ENCODE data around the gene APRT. TPM values are rescaled to one million over a fixed set of nuclear protein-coding genes. Genes with fewer than 3 reads are reported as not detected.

APRT gene
- total RNA-seq, 1 experiment from 2014 or later: 350 TPM

GRCh38 chr16:88839745-88840599 is 28.2 kb upstream of the APRT start:
- no peak overlapping the region for H3K4me2 ChIP-seq (ENCODE audit: low read length)
- H3K9me2 ChIP-seq (replicated peaks; ENCODE audit: low read length): no peaks in the 10 kb centered on the region
- H3K9me3 ChIP-seq (ENCODE audit: low read length): no peaks in the 10 kb centered on the region
- ATAC-seq (no peak), DNase-seq (no peak)
- no peak overlapping the region for H3K9ac ChIP-seq (ENCODE audit: low read length)
- TF ChIP-seq EZH2phosphoT487 (IDR thresholded peaks at IDR 0.05; ENCODE audit: borderline replicate concordance, low read length) (no peak), EZH2 (IDR thresholded peaks at IDR 0.05; ENCODE audit: low read length, unreplicated experiment) (no peak), CTCF (conservative IDR thresholded peaks at IDR 0.05; ENCODE audit: low read depth, low read length) (no peak)
- H3K4me3 ChIP-seq (ENCODE audit: low read length): no peak overlapping the region
- ChIA-PET POLR2A (ENCODE audit: unreplicated experiment) (no interaction called here), CTCF (no interaction called here)
- H3K36me3 ChIP-seq (ENCODE audit: low read depth, low read length): no peaks in the 10 kb centered on the region
- intact Hi-C loops (cut with micrococcal nuclease): no loop called here
- H2AFZ ChIP-seq (ENCODE audit: low read length): no peak overlapping the region
- H3K27ac ChIP-seq (ENCODE audit: low read length): no peak overlapping the region
- no TSS peak for BruUV-seq (replicated peaks)
- no peaks in the 10 kb centered on the region for H3K79me2 ChIP-seq (ENCODE audit: low read length)
- H3K4me1 ChIP-seq (ENCODE audit: insufficient read depth, low read length): no peaks in the 10 kb centered on the region
- no peaks in the 10 kb centered on the region for H4K20me1 ChIP-seq (ENCODE audit: low read length)
- H3K27me3 ChIP-seq (ENCODE audit: low read length): no peaks in the 10 kb centered on the region
- H3F3A ChIP-seq (ENCODE audit: low read length, unreplicated experiment): no peaks in the 10 kb centered on the region

GRCh38 chr16:88839026-88839529 is 27.4 kb upstream of the APRT start:
- H3F3A ChIP-seq (ENCODE audit: low read length, unreplicated experiment): no peaks in the 10 kb centered on the region
- no peak overlapping the region for H3K4me2 ChIP-seq (ENCODE audit: low read length)
- no peak for ATAC-seq
- DNase-seq: no peak
- no TSS peak for BruUV-seq (replicated peaks)
- TF ChIP-seq EZH2 (IDR thresholded peaks at IDR 0.05; ENCODE audit: low read length, unreplicated experiment): no peak
- no peak for TF ChIP-seq CTCF (conservative IDR thresholded peaks at IDR 0.05; ENCODE audit: low read depth, low read length)
- no peak for TF ChIP-seq EZH2phosphoT487 (IDR thresholded peaks at IDR 0.05; ENCODE audit: borderline replicate concordance, low read length)
- no peaks in the 10 kb centered on the region for H3K36me3 ChIP-seq (ENCODE audit: low read depth, low read length)
- no peak overlapping the region for H2AFZ ChIP-seq (ENCODE audit: low read length)
- ChIA-PET POLR2A (ENCODE audit: unreplicated experiment) (no interaction called here), CTCF (no interaction called here)
- no peaks in the 10 kb centered on the region for H3K27me3 ChIP-seq (ENCODE audit: low read length)
- H3K9ac ChIP-seq (ENCODE audit: low read length): no peak overlapping the region
- no peaks in the 10 kb centered on the region for H4K20me1 ChIP-seq (ENCODE audit: low read length)
- no peaks in the 10 kb centered on the region for H3K9me2 ChIP-seq (replicated peaks; ENCODE audit: low read length)
- H3K4me3 ChIP-seq (ENCODE audit: low read length): no peak overlapping the region
- intact Hi-C loops (cut with micrococcal nuclease): no loop called here
- H3K4me1 ChIP-seq (ENCODE audit: insufficient read depth, low read length): no peaks in the 10 kb centered on the region
- H3K79me2 ChIP-seq (ENCODE audit: low read length): no peaks in the 10 kb centered on the region
- no peak overlapping the region for H3K27ac ChIP-seq (ENCODE audit: low read length)
- H3K9me3 ChIP-seq (ENCODE audit: low read length): no peaks in the 10 kb centered on the region

DNA sequence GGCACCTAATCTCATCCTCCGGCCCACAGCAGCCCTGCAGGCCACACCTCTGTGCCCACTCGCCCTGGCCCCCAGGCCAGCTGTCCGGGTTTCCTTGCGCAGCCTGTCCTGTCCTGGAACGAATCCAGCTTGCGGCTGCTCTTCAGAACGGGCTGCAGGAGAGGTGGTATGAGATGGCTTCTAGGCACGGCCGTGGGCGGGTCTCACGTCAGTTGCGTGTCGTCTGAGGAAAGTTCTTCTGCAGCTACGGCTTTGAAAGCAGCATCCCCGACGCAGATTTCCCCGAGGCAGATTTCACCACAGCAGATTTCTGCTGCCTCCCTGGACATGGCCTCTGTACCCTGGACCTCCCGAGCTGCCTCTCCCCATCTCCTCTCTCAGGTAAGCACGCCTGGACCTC is 26.8 kb upstream of the APRT start:
- H3K36me3 ChIP-seq (ENCODE audit: low read depth, low read length): no peaks in the 10 kb centered on the region
- CTCF ChIA-PET: no interaction called here
- DNase-seq: no peak

More for the DNA sequence above, 26.8 kb upstream of the APRT start:
- Histone ChIP-seq H3K27ac (ENCODE audit: low read length) (no peak overlapping the region), H3K27me3 (ENCODE audit: low read length) (no peaks in the 10 kb centered on the region), H3K9me3 (ENCODE audit: low read length) (no peaks in the 10 kb centered on the region), H2AFZ (ENCODE audit: low read length) (no peak overlapping the region), H3K4me1 (ENCODE audit: insufficient read depth, low read length) (no peaks in the 10 kb centered on the region), H3K4me2 (ENCODE audit: low read length) (no peak overlapping the region), H3K9ac (ENCODE audit: low read length) (no peak overlapping the region), H3K79me2 (ENCODE audit: low read length) (no peaks in the 10 kb centered on the region), H3K4me3 (ENCODE audit: low read length) (no peak overlapping the region), H3F3A (ENCODE audit: low read length, unreplicated experiment) (no peaks in the 10 kb centered on the region), H3K9me2 (replicated peaks; ENCODE audit: low read length) (no peaks in the 10 kb centered on the region), H4K20me1 (ENCODE audit: low read length) (no peaks in the 10 kb centered on the region)
- BruUV-seq (replicated peaks): no TSS peak
- POLR2A ChIA-PET (ENCODE audit: unreplicated experiment): no interaction called here
- intact Hi-C loops (cut with micrococcal nuclease): no loop called here
- ATAC-seq: no peak
- TF ChIP-seq CTCF (conservative IDR thresholded peaks at IDR 0.05; ENCODE audit: low read depth, low read length): no peak
- TF ChIP-seq EZH2 (IDR thresholded peaks at IDR 0.05; ENCODE audit: low read length, unreplicated experiment): no peak
- no peak for TF ChIP-seq EZH2phosphoT487 (IDR thresholded peaks at IDR 0.05; ENCODE audit: borderline replicate concordance, low read length)
